ENCODE data around the gene MRPL53.

Gene MRPL53

DNA sequence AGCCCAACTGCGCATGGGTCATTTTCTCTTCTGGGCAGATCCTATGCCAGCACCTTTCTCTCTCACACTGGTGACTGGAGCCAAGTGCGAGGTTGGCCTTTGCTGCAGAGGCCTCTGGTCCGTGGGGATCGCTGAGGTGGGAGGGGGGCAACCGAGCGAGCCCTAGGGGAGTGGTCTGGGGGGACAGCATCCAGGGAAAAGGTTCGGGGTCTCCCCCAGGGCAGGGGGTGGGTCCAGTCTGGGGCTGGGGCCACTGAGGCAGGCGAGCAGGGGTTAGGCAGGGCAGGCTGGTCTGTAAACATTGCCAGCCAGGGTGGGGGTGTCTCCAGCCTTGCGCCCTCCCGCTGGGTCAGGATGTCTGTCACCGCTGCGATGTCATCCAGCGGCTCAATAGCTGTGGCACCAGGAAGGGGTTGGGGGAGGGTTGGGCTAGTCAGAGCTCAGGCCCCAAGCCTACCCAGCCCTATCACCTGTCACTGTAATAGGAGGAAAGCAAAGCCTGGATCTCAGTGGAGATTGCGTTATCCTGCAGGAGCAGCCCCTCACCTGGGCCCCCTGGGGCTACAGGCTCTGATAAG, 46.2 kb downstream of the MRPL53 start:
- DNase-seq (ENCODE audit: low spot score) = no peak

DNA sequence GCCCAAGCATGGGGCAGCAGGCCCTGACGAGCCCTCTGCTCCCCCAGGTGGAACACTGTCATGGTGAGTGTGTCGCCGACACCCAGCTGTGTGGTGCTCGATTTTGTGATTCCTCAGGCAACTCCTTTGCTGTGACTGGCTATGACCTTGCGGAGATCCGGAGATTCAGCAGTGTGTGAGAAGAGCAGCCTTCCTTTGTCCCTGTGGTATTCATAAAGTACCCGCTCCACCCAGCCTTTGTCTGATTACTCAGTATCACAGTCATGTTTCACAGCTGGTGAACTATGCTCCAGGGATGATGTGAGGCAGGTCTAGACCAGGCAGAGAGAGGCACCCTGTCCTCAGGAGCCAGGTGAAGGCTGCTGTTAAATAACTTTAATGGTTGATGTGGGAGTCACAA, 47.0 kb downstream of the MRPL53 start:
- no peak for DNase-seq (ENCODE audit: low spot score)

DNA sequence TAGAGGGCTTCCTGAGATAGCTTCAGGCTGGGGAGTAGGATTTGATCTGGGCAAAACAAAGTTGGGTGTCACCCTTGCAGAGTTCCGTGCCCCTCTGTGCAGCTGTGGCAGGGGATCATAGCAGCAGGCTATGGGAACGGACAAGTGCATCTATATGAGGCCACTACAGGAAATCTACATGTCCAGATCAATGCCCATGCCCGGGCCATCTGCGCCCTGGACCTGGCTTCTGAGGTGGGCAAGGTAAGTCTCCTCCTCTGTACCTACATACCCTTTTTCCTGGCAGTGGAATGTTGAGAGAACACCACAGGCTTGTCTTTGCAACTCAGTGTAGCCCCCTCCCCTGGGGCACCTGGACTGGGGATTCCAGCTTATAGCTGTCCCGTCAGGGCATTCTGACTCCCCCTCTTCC, 47.5 kb downstream of the MRPL53 start:
- no peak for DNase-seq (ENCODE audit: low spot score)

DNA sequence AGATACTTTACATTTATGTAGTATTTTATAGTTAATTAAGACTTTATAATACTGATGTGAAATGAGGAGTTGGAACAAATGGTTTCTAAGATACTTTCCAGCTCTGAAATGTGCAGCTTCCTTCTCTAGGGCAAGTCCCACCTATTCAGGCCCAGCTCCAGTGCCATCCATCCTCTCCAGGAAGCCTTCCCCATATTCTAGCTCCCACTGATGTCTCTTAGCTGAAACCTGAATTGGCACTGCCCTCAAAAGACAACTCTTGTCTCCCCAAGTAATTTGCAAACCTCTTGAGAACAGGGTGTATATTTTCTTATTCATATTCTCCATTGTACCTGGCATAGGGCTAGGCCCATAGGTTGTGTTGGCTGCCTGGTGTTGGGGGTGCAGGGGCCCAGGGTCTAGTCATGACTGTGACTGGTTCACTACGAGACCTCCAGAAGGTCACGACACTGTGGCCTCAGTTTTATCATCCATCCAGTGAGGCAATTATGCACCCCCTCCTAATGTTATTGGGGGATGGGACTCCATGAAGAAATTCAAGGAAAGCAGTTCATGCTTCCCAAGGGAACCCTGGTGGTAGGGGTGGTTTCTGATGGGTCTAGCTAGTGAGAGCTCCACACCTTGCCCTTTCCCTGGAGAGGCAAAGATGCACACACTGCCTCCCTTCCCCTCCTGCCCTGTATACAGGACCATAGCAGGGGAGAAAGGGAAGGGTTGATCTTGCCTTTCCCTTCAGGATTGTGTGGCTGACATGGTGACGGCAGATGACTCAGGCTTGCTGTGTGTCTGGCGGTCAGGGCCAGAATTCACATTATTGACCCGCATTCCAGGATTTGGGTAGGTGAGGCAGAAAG, 48.1 kb downstream of the MRPL53 start:
- DNase-seq (ENCODE audit: low spot score) = no peak

DNA sequence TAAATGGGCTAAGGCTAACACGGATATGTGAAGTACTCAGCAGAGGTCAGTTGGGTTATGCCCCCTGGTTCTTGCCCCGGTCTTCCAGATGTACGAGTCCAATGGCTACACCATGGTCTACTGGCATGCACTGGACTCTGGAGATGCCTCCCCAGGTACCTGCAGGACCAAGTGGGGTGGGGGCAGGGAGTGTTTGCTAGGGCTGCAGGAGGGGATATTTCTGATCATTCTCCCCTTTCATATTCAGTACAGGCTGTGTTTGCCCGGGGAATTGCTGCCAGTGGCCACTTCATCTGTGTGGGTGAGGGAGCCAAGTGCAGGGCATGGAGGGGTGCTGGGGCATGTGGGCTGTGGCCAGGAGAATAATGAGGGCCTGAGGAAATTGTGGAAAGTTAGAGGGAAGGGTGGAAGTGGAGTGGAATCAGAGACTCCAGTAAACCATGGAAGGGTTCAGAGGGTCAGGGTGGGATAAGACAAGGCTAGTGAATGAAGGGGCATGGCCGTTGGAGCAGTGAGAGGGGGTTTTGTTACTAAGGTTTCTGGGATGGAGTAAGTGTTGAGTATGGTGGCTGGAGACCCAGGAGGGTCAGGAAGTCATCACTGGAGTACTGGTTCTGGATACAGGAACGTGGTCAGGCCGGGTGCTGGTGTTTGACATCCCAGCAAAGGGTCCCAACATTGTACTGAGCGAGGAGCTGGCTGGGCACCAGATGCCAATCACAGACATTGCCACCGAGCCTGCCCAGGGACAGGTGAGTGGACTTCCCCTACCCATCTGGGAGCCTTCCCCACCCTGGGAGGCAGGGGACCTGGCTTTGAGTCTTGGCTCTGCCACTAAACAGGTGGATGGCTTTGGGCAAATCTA, 49.0 kb downstream of the MRPL53 start:
- no peak for DNase-seq (ENCODE audit: low spot score)

All from SW480 (cell line).